ENCODE results near the gene PTPRF. TPM values are rescaled to one million over a fixed set of nuclear protein-coding genes. Genes with fewer than 3 reads are reported as not detected.

PTPRF gene
- total and polyA plus RNA-seq, 4 donors, result 41.2 to 241 (median 85.6) TPM

- Histone ChIP-seq H3K36me3 (ENCODE audit: control insufficient read depth in 4 of 4, insufficient read depth in 3 of 4, low read depth in 1 of 4, low read length in 3 of 4) (peaks cover 25 to 82% (median 57%) of the 10 kb centered on the region in 4 donors), H3K4me3 (ENCODE audit: low read depth in 1 of 3, low read length in 3 of 3) (no peak overlapping the region), H3K9ac (ENCODE audit: low read depth in 1 of 2, low read length in 2 of 2) (no peak overlapping the region), H3K27ac (ENCODE audit: low read depth in 1 of 2, low read length in 2 of 2) (no peak overlapping the region), H3K27me3 (ENCODE audit: control insufficient read depth in 4 of 4, insufficient read depth in 4 of 4, low read length in 3 of 4) (no peaks in the 10 kb centered on the region), H3K4me1 (ENCODE audit: control insufficient read depth in 4 of 4, insufficient read depth in 4 of 4, low read length in 3 of 4) (no peaks in the 10 kb centered on the region), H3K9me3 (ENCODE audit: control insufficient read depth in 4 of 4, low read length in 3 of 4) (no peaks in the 10 kb centered on the region)
- no peak for TF ChIP-seq RAD21 (IDR thresholded peaks at IDR 0.05)
- TF ChIP-seq ATF3 (IDR thresholded peaks at IDR 0.05), result no peak
- TF ChIP-seq RXRA (IDR thresholded peaks at IDR 0.05), result no peak
- TF ChIP-seq HNF4A (conservative IDR thresholded peaks at IDR 0.05), result no peak
- no peak for TF ChIP-seq MAX (IDR thresholded peaks at IDR 0.05)
- no peak for DNase-seq (ENCODE audit: low spot score)
- 88% methylated on average over 10 of the region's 10 CpGs for WGBS
Observed at GRCh38 chr1:43602990-43603389, 72.3 kb downstream of the PTPRF start.

GRCh38 chr1:43604192-43604591 lies 73.5 kb downstream of the PTPRF start:
- TF ChIP-seq FOXA2 (IDR thresholded peaks at IDR 0.05) (no peak), TAF1 (conservative IDR thresholded peaks at IDR 0.05) (no peak), HNF4A (conservative IDR thresholded peaks at IDR 0.05) (no peak), GABPA (IDR thresholded peaks at IDR 0.05 in 1 of 2, conservative IDR thresholded peaks at IDR 0.05 in 1 of 2) (no peak), NR2F2 (IDR thresholded peaks at IDR 0.05) (peak; percentile 88), YY1 (IDR thresholded peaks at IDR 0.05) (no peak), EGR1 (IDR thresholded peaks at IDR 0.05; ENCODE audit: low read depth in 2 of 2) (no peak)
- Histone ChIP-seq H3K27me3 (ENCODE audit: control insufficient read depth in 4 of 4, insufficient read depth in 4 of 4, low read length in 3 of 4) (no peaks in the 10 kb centered on the region), H3K4me3 (ENCODE audit: low read depth in 1 of 3, low read length in 3 of 3) (no peak overlapping the region), H3K36me3 (ENCODE audit: control insufficient read depth in 4 of 4, insufficient read depth in 3 of 4, low read depth in 1 of 4, low read length in 3 of 4) (peaks cover 25 to 82% (median 62%) of the 10 kb centered on the region in 4 donors), H3K9ac (ENCODE audit: low read depth in 1 of 2, low read length in 2 of 2) (no peak overlapping the region), H3K9me3 (ENCODE audit: control insufficient read depth in 4 of 4, low read length in 3 of 4) (no peaks in the 10 kb centered on the region), H3K27ac (ENCODE audit: low read depth in 1 of 2, low read length in 2 of 2) (no peak overlapping the region), H3K4me1 (ENCODE audit: control insufficient read depth in 4 of 4, insufficient read depth in 4 of 4, low read length in 3 of 4) (no peaks in the 10 kb centered on the region)
- DNase-seq (ENCODE audit: low spot score), result no peak
- 95% methylated on average over 5 of the region's 5 CpGs for WGBS

- WGBS, result 96% methylated on average over 18 of the region's 18 CpGs
- Histone ChIP-seq H3K9me3 (ENCODE audit: control insufficient read depth in 4 of 4, low read length in 3 of 4) (no peaks in the 10 kb centered on the region), H3K27me3 (ENCODE audit: control insufficient read depth in 4 of 4, insufficient read depth in 4 of 4, low read length in 3 of 4) (no peaks in the 10 kb centered on the region), H3K4me3 (ENCODE audit: low read depth in 1 of 3, low read length in 3 of 3) (no peak overlapping the region), H3K4me1 (ENCODE audit: control insufficient read depth in 4 of 4, insufficient read depth in 4 of 4, low read length in 3 of 4) (no peaks in the 10 kb centered on the region), H3K36me3 (ENCODE audit: control insufficient read depth in 4 of 4, insufficient read depth in 3 of 4, low read depth in 1 of 4, low read length in 3 of 4) (peaks cover 24 to 83% (median 64%) of the 10 kb centered on the region in 4 donors), H3K9ac (ENCODE audit: low read depth in 1 of 2, low read length in 2 of 2) (no peak overlapping the region), H3K27ac (ENCODE audit: low read depth in 1 of 2, low read length in 2 of 2) (no peak overlapping the region)
- no peak for DNase-seq (ENCODE audit: low spot score)
- TF ChIP-seq TAF1 (conservative IDR thresholded peaks at IDR 0.05) (no peak), HNF4G (IDR thresholded peaks at IDR 0.05) (no peak), ZBTB33 (IDR thresholded peaks at IDR 0.05) (no peak), RXRA (IDR thresholded peaks at IDR 0.05) (no peak), YY1 (IDR thresholded peaks at IDR 0.05) (no peak), FOXA1 (IDR thresholded peaks at IDR 0.05) (no peak), SP1 (IDR thresholded peaks at IDR 0.05) (no peak), HNF4A (conservative IDR thresholded peaks at IDR 0.05) (no peak), GABPA (IDR thresholded peaks at IDR 0.05 in 1 of 2, conservative IDR thresholded peaks at IDR 0.05 in 1 of 2) (no peak), FOXA2 (IDR thresholded peaks at IDR 0.05) (no peak), JUND (IDR thresholded peaks at IDR 0.05) (no peak), NR2F2 (IDR thresholded peaks at IDR 0.05) (no peak), ATF3 (IDR thresholded peaks at IDR 0.05) (no peak), REST (IDR thresholded peaks at IDR 0.05) (no peak), EGR1 (IDR thresholded peaks at IDR 0.05; ENCODE audit: low read depth in 2 of 2) (no peak)
Observed at GRCh38 chr1:43605157-43605556, 74.5 kb downstream of the PTPRF start.
